Ovary (tissue), 9 donors: ENCODE data around the gene RBM15. TPM values are rescaled to one million over a fixed set of nuclear protein-coding genes. Genes with fewer than 3 reads are reported as not detected.

Experiments
- DNase-seq, 5 donors: peaks; one replicate each; pipeline ENCODE4 v3.0.0-alpha.2; 2019 to 2020
- H3K27ac ChIP-seq, 2 donors: fragments of 200-600 bp; one replicate each; pipeline versions ENCODE4 v1.5.1 to v1.8.0; 2019 to 2022
- H3K27me3 ChIP-seq: fragments of 200-600 bp; one replicate; pipeline ENCODE4 v1.8.0; 2022
- H3K36me3 ChIP-seq: fragments of 200-600 bp; sonication (generic); one replicate; pipeline ENCODE4 v1.5.1; 2019
- H3K4me1 ChIP-seq: one replicate; pipeline ENCODE4 v1.8.1; 2013; ENCODE audit warnings: mild to moderate bottlenecking, moderate library complexity; ENCODE audit not compliant: insufficient read depth
- H3K4me3 ChIP-seq: fragments of 200-600 bp; sonication (generic); one replicate; pipeline ENCODE4 v1.5.1; 2017
- H3K9me3 ChIP-seq, 2 donors: fragments of 200-600 bp in 1 of 2; sonication (generic) in 1 of 2; one replicate each; pipeline versions ENCODE4 v1.5.1 to v1.8.1; 2013 to 2019; ENCODE audit warnings: mild to moderate bottlenecking in 1 of 2, moderate library complexity in 1 of 2
- CTCF ChIP-seq, 3 donors: fragments of 450-650 bp in 2 of 3; fragments of 200-600 bp in 1 of 3; IDR thresholded peaks; one replicate each; pipeline versions ENCODE4 v1.5.1 to v1.8.0; 2016 to 2022; ENCODE audit warnings: antibody characterized with exemption in 3 of 3, mild to moderate bottlenecking in 1 of 3
- EP300 ChIP-seq: sonication (generic); formaldehyde crosslinking; IDR thresholded peaks from one replicate; pipeline ENCODE4 v1.6.1; 2017; ENCODE audit warnings: antibody characterized with exemption
- POLR2A ChIP-seq: fragments of 450-650 bp; IDR thresholded peaks from one replicate; pipeline ENCODE4 v1.6.1; 2017; ENCODE audit warnings: antibody characterized with exemption, mild to moderate bottlenecking, moderate library complexity
- WGBS, 3 donors: extraction: QIAGEN DNeasy Blood & Tissue Kit in 1 of 3; methylation state at CpG; one replicate each; pipeline versions ENCODE4 v1.1.5 to v1.1.7; 2013 to 2017; 5-methylcytosine and 5-hydroxymethylcytosine counted together
- intact Hi-C, 4 donors: fragments of 100-400 bp; cut with DNase I; formaldehyde crosslinking; loops; one replicate each; pipeline versions ENCODE4 v1.11.0 to v1.15.1; 2022 to 2023
- polyA plus RNA-seq, 2 donors: library from polyadenylated mRNA; stranded (reverse); fragments of 200-250 nt in 1 of 2; fragments of 350-450 nt in 1 of 2; fragmentation: Illumina TruSeq in 1 of 2; extraction: RNeasy Lipid Tissue Mini Kit (QIAGEN cat#74804) in 1 of 2; gene quantifications; one replicate each; pipeline ENCODE4 v1.2.3, GENCODE V29; 2013 to 2014
- total RNA-seq, 7 donors: library from RNA; depleted of rRNA in 2 of 7; stranded (reverse); fragments of >200 nt in 2 of 7; fragmentation: NEBNext Ultra II Directional in 3 of 7; extraction: Animal tissue kit (Norgen Biotek cat#: 25700) in 3 of 7; gene quantifications; one replicate each; pipeline versions ENCODE4 v1.1.0 to v1.2.4, GENCODE V29; 2016 to 2023
- donor health status: DM: no; HTN: no; CAD: no; lungs with moderate emphysema.
- donor health status: DM: no; HTN: no; CAD: no.
- donor health status: Bipolar disorder and iron deficiency.
- donor health status: DM: yes; HTN: yes; CAD: no.
- donor health status: DM: no; HTN: no; CAD: no.
- donor health status: DM: yes; HTN: yes; CAD: no.

Gene RBM15
- total and polyA plus RNA-seq, 9 donors = 3.4 to 28.7 (median 25.1) TPM

- TF ChIP-seq EP300 = no peak
- peak; percentile 17 for TF ChIP-seq POLR2A
- Histone ChIP-seq H3K9me3 (no peaks in the 10 kb centered on the region), H3K4me3 (peak within 1 kb of the TSS; percentile 28), H3K4me1 (peaks cover 10% of the 10 kb centered on the region), H3K27ac (peak within 1 kb of the TSS; percentile 11 to 68), H3K36me3 (no peaks in the 10 kb centered on the region), H3K27me3 (no peaks in the 10 kb centered on the region)
- peak in 4 of 5 donors; percentile 35 to 51 (median 44) for DNase-seq
- intact Hi-C loops = loop anchor here in 2 of 4 donors (2.0 to 10.0 kb wide), 2 partner anchors 46 to 52 kb away; partner anchors contain the start of gene RBM15 (in 1 of the 2)
- WGBS, 3 donors = 3 to 20% (median 3%) methylated on average over 8 of the region's 8 CpGs
Observed at GRCh38 chr1:110390692-110391245, 51.6 kb downstream of the RBM15 start, which contains the start of gene SLC16A4. Gene SLC16A4, minus strand, starts transcription at chr1:110391026. Its CDS starts 1,703 bp downstream, at chr1:110389323.

GRCh38 chr1:110393286-110393685, 54.1 kb downstream of the RBM15 start:
- no peak overlapping the region for H3K4me3 ChIP-seq
- no peaks in the 10 kb centered on the region for H3K36me3 ChIP-seq
- intact Hi-C loops = loop anchor here in 1 of 4 donors (10.0 kb wide), 1 partner anchor 48 kb away; no protein-coding TSS in a partner anchor
- no peak for DNase-seq
- no peaks in the 10 kb centered on the region for H3K9me3 ChIP-seq
- H3K27me3 ChIP-seq = no peaks in the 10 kb centered on the region
- H3K4me1 ChIP-seq = peaks cover 9% of the 10 kb centered on the region
- H3K27ac ChIP-seq = peak overlapping the region in 1 of 2 donors; percentile 36
- TF ChIP-seq CTCF (IDR thresholded peaks at IDR 0.05) (no peak), POLR2A (no peak), EP300 (no peak)
- 15 to 51% (median 17%) methylated on average over 2 of the region's 2 CpGs for WGBS, 3 donors

- Histone ChIP-seq H3K9me3 (no peaks in the 10 kb centered on the region), H3K4me1 (peaks cover 9% of the 10 kb centered on the region), H3K4me3 (no peak overlapping the region), H3K27ac (peak overlapping the region in 1 of 2 donors; percentile 36), H3K27me3 (no peaks in the 10 kb centered on the region), H3K36me3 (no peaks in the 10 kb centered on the region)
- no peak for DNase-seq
- TF ChIP-seq POLR2A (no peak), CTCF (IDR thresholded peaks at IDR 0.05) (no peak), EP300 (no peak)
- intact Hi-C loops = loop anchor here in 1 of 4 donors (10.0 kb wide), 1 partner anchor 49 kb away; no protein-coding TSS in a partner anchor
- WGBS, 3 donors = 28 to 42% (median 32%) methylated on average over 3 of the region's 3 CpGs
Observed at GRCh38 chr1:110393691-110394492, 54.7 kb downstream of the RBM15 start.

- Histone ChIP-seq H3K4me3 (no peak overlapping the region), H3K9me3 (no peaks in the 10 kb centered on the region), H3K4me1 (peaks cover 9% of the 10 kb centered on the region), H3K27ac (peak overlapping the region in 1 of 2 donors; percentile 36), H3K27me3 (no peaks in the 10 kb centered on the region), H3K36me3 (no peaks in the 10 kb centered on the region)
- WGBS, 3 donors = 88 to 94% (median 91%) methylated on average over 3 of the region's 3 CpGs
- DNase-seq = no peak
- intact Hi-C loops = loop anchor here in 1 of 4 donors (10.0 kb wide), 1 partner anchor 50 kb away; no protein-coding TSS in a partner anchor
- no peak for TF ChIP-seq POLR2A
- no peak for TF ChIP-seq CTCF (IDR thresholded peaks at IDR 0.05)
- TF ChIP-seq EP300 = no peak
Observed at GRCh38 chr1:110394493-110394820, 55.3 kb downstream of the RBM15 start.

Other genes starting within 250 kb of the RBM15 start
- gene UBL4B, start 226.9 kb upstream of the RBM15 start, total RNA-seq = not detected
- gene UBL4B, start 226.9 kb upstream of the RBM15 start, polyA plus RNA-seq = under 1 TPM in 1 of 2 donors, not detected in 1; 0.31 TPM
- under 1 TPM in 4 of 7 donors, not detected in 3; 0.05 to 0.15 (median 0.05) TPM for gene SLC6A17, start 188.9 kb upstream of the RBM15 start, total RNA-seq
- under 1 TPM; 0.03 to 0.06 TPM for gene SLC6A17, start 188.9 kb upstream of the RBM15 start, polyA plus RNA-seq
- 10 to 100 TPM in 5 of 7 donors, 1 to 10 TPM in 2; 5.5 to 18.0 (median 14.2) TPM for gene KCNC4, start 129.1 kb upstream of the RBM15 start, total RNA-seq
- 1 to 10 TPM; 3.2 to 5.0 TPM for gene KCNC4, start 129.1 kb upstream of the RBM15 start, polyA plus RNA-seq
- 10 to 100 TPM; 14.5 to 33.7 (median 21.2) TPM for gene SLC16A4, start 51.6 kb downstream of the RBM15 start, total RNA-seq
- 10 to 100 TPM; 23.9 to 33.0 TPM for gene SLC16A4, start 51.6 kb downstream of the RBM15 start, polyA plus RNA-seq
- gene LAMTOR5, start 68.3 kb downstream of the RBM15 start, total RNA-seq = 100 to 1,000 TPM; 103 to 129 (median 122) TPM
- gene LAMTOR5, start 68.3 kb downstream of the RBM15 start, polyA plus RNA-seq = 100 to 1,000 TPM; 184 to 265 TPM
- gene PROK1, start 111.8 kb downstream of the RBM15 start, total RNA-seq = 100 to 1,000 TPM in 6 of 7 donors, 10 to 100 TPM in 1; 39.4 to 263 (median 182) TPM
- 100 to 1,000 TPM; 276 to 428 TPM for gene PROK1, start 111.8 kb downstream of the RBM15 start, polyA plus RNA-seq
- not detected for gene KCNA10, start 179.8 kb downstream of the RBM15 start, total RNA-seq
- gene KCNA10, start 179.8 kb downstream of the RBM15 start, polyA plus RNA-seq = not detected